Karpas-422 (cell line): ENCODE results near the gene SPAG9. TPM values are rescaled to one million over a fixed set of nuclear protein-coding genes. Genes with fewer than 3 reads are reported as not detected.
"Not testable (repeated sequence)": the region's sequence is repeated elsewhere in the genome, so short reads cannot be mapped to it uniquely, and the experiment has no call there.

Experiments
- DNase-seq: peaks from one replicate; pipeline ENCODE4 v3.0.0-alpha.2; 2015
- H2AFZ ChIP-seq: fragments of 200-600 bp; sonication (generic); 2 replicates; pipeline ENCODE4 v1.6.1; 2014; ENCODE audit warnings: antibody characterized with exemption, low read length, mixed read lengths
- H3K27ac ChIP-seq: fragments of 200-600 bp; sonication (generic); 2 replicates; pipeline ENCODE4 v1.5.1; 2014; ENCODE audit warnings: mild to moderate bottlenecking, low read length, moderate library complexity
- H3K27me3 ChIP-seq: fragments of 200-600 bp; sonication (generic); 2 replicates; pipeline ENCODE4 v1.6.1; 2014; ENCODE audit warnings: low read length, mixed read lengths
- H3K36me3 ChIP-seq: fragments of 200-600 bp; sonication (generic); 2 replicates; pipeline ENCODE4 v1.6.1; 2014; ENCODE audit warnings: low read length, mixed read lengths; ENCODE audit not compliant: insufficient read depth
- H3K4me1 ChIP-seq: fragments of 200-600 bp; sonication (generic); 2 replicates; pipeline ENCODE4 v1.6.1; 2014; ENCODE audit warnings: mild to moderate bottlenecking, low read length, mixed read lengths
- H3K4me2 ChIP-seq: fragments of 200-600 bp; sonication (generic); 2 replicates; pipeline ENCODE4 v1.6.1; 2014; ENCODE audit warnings: low read length, low read depth, mild to moderate bottlenecking; ENCODE audit not compliant: poor library complexity, severe bottlenecking
- H3K4me3 ChIP-seq: fragments of 200-600 bp; sonication (generic); 2 replicates; pipeline ENCODE4 v1.5.1; 2014; ENCODE audit warnings: mild to moderate bottlenecking, antibody characterized with exemption, low read length, mixed read lengths
- H3K79me2 ChIP-seq: fragments of 200-600 bp; sonication (generic); 2 replicates; pipeline ENCODE4 v1.6.1; 2014; ENCODE audit warnings: mild to moderate bottlenecking, low read length, mixed read lengths
- H3K9ac ChIP-seq: fragments of 200-600 bp; sonication (generic); 2 replicates; pipeline ENCODE4 v1.6.0; 2014; ENCODE audit warnings: low read length
- H3K9me2 ChIP-seq: fragments of 200-600 bp; sonication (generic), shearing (Covaris generic); replicated peaks from 2 replicates; pipeline ENCODE4 v1.6.0; 2014; ENCODE audit warnings: mild to moderate bottlenecking, low read length, moderate library complexity; ENCODE audit not compliant: insufficient read depth
- H3K9me3 ChIP-seq: fragments of 300-700, 200-600 bp; sonication (generic); 2 replicates; pipeline ENCODE4 v1.6.1; 2014; ENCODE audit warnings: low read length, mixed read lengths
- H4K20me1 ChIP-seq: fragments of 200-600 bp; sonication (generic); 2 replicates; pipeline ENCODE4 v1.6.1; 2014; ENCODE audit warnings: mild to moderate bottlenecking, antibody characterized with exemption, low read length, low read depth; ENCODE audit not compliant: insufficient read depth
- total RNA-seq: library from RNA; depleted of rRNA; stranded (reverse); fragments of >200 nt; shearing (Covaris generic); gene quantifications from 2 replicates; pipeline ENCODE4 v1.2.3, GENCODE V29; 2014; ENCODE audit warnings: low replicate concordance

Gene SPAG9
- total RNA-seq, 1 experiment from 2014 or later, result 62.4 TPM

DNA sequence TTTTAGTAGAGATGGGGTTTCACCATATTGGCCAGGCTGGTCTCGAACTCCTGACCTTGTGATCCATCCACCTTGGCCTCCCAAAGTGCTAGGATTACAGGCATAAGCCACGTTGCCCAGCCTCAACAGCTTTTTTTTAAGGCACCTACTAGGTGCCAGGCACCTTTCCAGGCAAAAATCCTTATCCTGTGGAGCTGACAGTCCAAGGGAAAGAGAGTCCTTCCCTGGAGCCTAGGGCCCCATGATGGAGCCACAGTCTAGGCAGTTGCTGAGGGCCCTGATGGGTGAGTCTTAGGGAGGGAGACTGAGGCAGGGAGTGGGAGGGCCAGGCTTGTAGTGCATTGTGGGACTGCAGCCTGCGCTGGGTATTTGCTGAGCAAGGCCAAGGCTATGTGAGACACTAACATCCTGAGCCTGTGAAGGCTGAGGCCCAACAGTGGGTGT is 174.9 kb downstream of the SPAG9 start:
- no peak overlapping the region for H3K4me2 ChIP-seq
- H3K4me1 ChIP-seq, result peaks cover 8% of the 10 kb centered on the region
- H3K9me2 ChIP-seq, result no peaks in the 10 kb centered on the region
- H3K9me3 ChIP-seq, result no peaks in the 10 kb centered on the region
- H3K9ac ChIP-seq, result no peak overlapping the region
- H3K79me2 ChIP-seq, result no peaks in the 10 kb centered on the region
- no peaks in the 10 kb centered on the region for H4K20me1 ChIP-seq
- H2AFZ ChIP-seq, result no peak overlapping the region
- H3K27me3 ChIP-seq, result no peaks in the 10 kb centered on the region
- H3K36me3 ChIP-seq, result no peaks in the 10 kb centered on the region
- no peak overlapping the region for H3K27ac ChIP-seq
- no peak for DNase-seq
- H3K4me3 ChIP-seq, result no peak overlapping the region

GRCh38 chr17:50944902-50945720 is 175.6 kb downstream of the SPAG9 start:
- no peak for DNase-seq
- no peaks in the 10 kb centered on the region for H3K9me2 ChIP-seq
- H4K20me1 ChIP-seq, result no peaks in the 10 kb centered on the region
- no peak overlapping the region for H3K4me2 ChIP-seq
- H3K4me1 ChIP-seq, result peaks cover 2% of the 10 kb centered on the region
- no peaks in the 10 kb centered on the region for H3K36me3 ChIP-seq
- no peaks in the 10 kb centered on the region for H3K27me3 ChIP-seq
- no peak overlapping the region for H3K4me3 ChIP-seq
- no peak overlapping the region for H3K9ac ChIP-seq
- no peak overlapping the region for H3K27ac ChIP-seq
- no peaks in the 10 kb centered on the region for H3K9me3 ChIP-seq
- H3K79me2 ChIP-seq, result no peaks in the 10 kb centered on the region
- H2AFZ ChIP-seq, result no peak overlapping the region

- H3K9ac ChIP-seq, result no peak overlapping the region
- DNase-seq, result no peak
These were observed 176.4 kb downstream of the SPAG9 start for GRCh38 chr17:50944054-50944901.

GRCh38 chr17:50943575-50943933 is 177.1 kb downstream of the SPAG9 start:
- no peaks in the 10 kb centered on the region for H3K27me3 ChIP-seq
- DNase-seq, result no peak
- H3K9me3 ChIP-seq, result no peaks in the 10 kb centered on the region
- no peak overlapping the region for H2AFZ ChIP-seq
- no peaks in the 10 kb centered on the region for H4K20me1 ChIP-seq
- H3K4me2 ChIP-seq, result no peak overlapping the region
- H3K27ac ChIP-seq, result no peak overlapping the region
- no peaks in the 10 kb centered on the region for H3K79me2 ChIP-seq
- no peaks in the 10 kb centered on the region for H3K36me3 ChIP-seq
- H3K9me2 ChIP-seq, result no peaks in the 10 kb centered on the region
- no peaks in the 10 kb centered on the region for H3K4me1 ChIP-seq
- no peak overlapping the region for H3K9ac ChIP-seq
- no peak overlapping the region for H3K4me3 ChIP-seq

More at GRCh38 chr17:50944054-50944901, 176.4 kb downstream of the SPAG9 start:
- H3K36me3 ChIP-seq, result no peaks in the 10 kb centered on the region
- no peak overlapping the region for H3K27ac ChIP-seq
- H3K4me1 ChIP-seq, result no peaks in the 10 kb centered on the region
- H3K4me2 ChIP-seq, result no peak overlapping the region
- H3K27me3 ChIP-seq, result no peaks in the 10 kb centered on the region
- H3K9me3 ChIP-seq, result no peaks in the 10 kb centered on the region
- H4K20me1 ChIP-seq, result no peaks in the 10 kb centered on the region
- no peaks in the 10 kb centered on the region for H3K9me2 ChIP-seq
- no peaks in the 10 kb centered on the region for H3K79me2 ChIP-seq
- H2AFZ ChIP-seq, result no peak overlapping the region
- H3K4me3 ChIP-seq, result no peak overlapping the region

- not testable (repeated sequence) for H2AFZ ChIP-seq, H3K9me3 ChIP-seq, H3K4me2 ChIP-seq, H3K9me2 ChIP-seq, DNase-seq, H3K27me3 ChIP-seq, H3K27ac ChIP-seq, H3K36me3 ChIP-seq, H3K4me3 ChIP-seq, H3K79me2 ChIP-seq, H3K4me1 ChIP-seq, H3K9ac ChIP-seq, H4K20me1 ChIP-seq
These were observed 179.0 kb downstream of the SPAG9 start for GRCh38 chr17:50941676-50942048.

DNA sequence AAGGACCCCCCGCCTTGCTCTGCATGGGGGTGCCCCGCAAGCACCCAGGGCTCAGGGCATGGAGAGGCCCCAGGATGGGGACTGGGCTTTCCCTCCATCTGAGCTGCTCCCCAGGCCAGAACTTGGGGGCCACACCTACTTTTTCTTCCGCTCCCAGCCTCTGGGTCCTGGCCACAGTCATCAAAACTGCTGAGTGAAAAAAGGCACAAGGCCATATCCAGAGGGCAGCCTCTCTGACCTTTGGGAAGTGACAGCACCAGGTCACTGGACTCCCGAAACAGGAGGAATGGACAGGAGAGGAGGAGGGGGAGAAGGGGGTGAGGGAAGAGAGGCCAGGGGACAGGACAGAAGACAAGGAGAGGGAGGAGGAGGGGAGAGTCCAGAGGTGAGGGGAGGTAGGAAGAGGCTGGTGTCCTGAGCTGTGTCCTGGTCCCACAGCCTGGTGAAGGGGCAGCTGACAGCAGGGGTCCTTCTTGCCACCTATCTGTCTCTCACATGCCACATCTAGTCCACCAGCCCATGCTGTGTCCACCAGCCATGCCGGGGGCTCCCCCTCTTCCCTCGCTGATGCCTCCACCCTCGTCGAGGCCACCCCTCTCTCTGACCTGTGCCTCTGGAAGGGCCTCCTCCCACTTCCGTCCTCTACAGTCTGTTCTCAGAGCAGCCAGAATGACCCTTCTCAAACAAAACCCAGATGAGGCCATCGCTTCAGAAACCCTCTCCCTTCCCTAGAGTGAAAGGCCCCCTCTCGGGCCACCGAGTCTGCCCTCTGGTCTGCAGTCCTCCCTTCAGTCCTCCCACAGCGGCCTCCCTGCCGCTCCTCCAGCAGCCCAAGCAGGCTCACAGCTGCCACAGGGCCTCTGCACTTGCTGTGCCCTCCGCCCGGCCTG is 180.6 kb downstream of the SPAG9 start:
- Histone ChIP-seq H3K9me2 (no peaks in the 10 kb centered on the region), H3K9ac (no peak overlapping the region), H3K4me2 (no peak overlapping the region), H3K27me3 (no peaks in the 10 kb centered on the region), H3K9me3 (no peaks in the 10 kb centered on the region), H3K79me2 (no peaks in the 10 kb centered on the region), H3K4me1 (no peaks in the 10 kb centered on the region), H3K4me3 (no peak overlapping the region), H3K27ac (no peak overlapping the region), H4K20me1 (no peaks in the 10 kb centered on the region), H2AFZ (no peak overlapping the region), H3K36me3 (no peaks in the 10 kb centered on the region)
- no peak for DNase-seq

DNA sequence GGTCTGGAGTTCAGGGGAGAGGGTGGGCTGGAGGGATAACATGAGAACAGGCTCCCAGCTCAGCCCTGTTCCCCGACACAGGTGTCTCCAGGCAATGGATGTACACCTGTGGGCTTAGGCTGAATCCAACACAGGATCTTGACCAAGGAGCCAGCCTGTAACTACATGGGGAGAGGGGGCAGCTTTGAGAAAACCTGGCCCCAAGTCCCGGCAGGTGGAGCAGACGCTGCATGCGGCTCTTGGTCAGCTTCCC is 181.2 kb downstream of the SPAG9 start:
- Histone ChIP-seq H3K27ac (no peak overlapping the region), H3K9ac (no peak overlapping the region), H3K4me3 (no peak overlapping the region), H3K27me3 (no peaks in the 10 kb centered on the region), H3K9me2 (no peaks in the 10 kb centered on the region), H3K79me2 (no peaks in the 10 kb centered on the region), H3K36me3 (no peaks in the 10 kb centered on the region), H3K4me1 (no peaks in the 10 kb centered on the region), H4K20me1 (no peaks in the 10 kb centered on the region), H2AFZ (no peak overlapping the region), H3K9me3 (no peaks in the 10 kb centered on the region), H3K4me2 (no peak overlapping the region)
- no peak for DNase-seq
